Endometrial microvascular endothelial cells (primary cell): ENCODE data around the gene THNSL1. TPM values are rescaled to one million over a fixed set of nuclear protein-coding genes. Genes with fewer than 3 reads are reported as not detected.

Experiments used
- total RNA-seq: library from RNA; depleted of rRNA; stranded (reverse); fragments of >200 nt; gene quantifications from one replicate; pipeline ENCODE4 v1.2.3, GENCODE V29; 2015; ENCODE audit errors: inconsistent ontology term

THNSL1 gene
- total RNA-seq, 1 donor from 2014 or later, result 1.6 TPM

Other genes starting within 250 kb of the THNSL1 start
- 5.9 TPM for gene PRTFDC1, start 64.0 kb upstream of the THNSL1 start, total RNA-seq
- not detected for gene ENKUR, start 454 bp upstream of the THNSL1 start, total RNA-seq
- gene GPR158, start 158.4 kb downstream of the THNSL1 start, total RNA-seq, result not detected